ENCODE measurements around the gene SULT4A1.

DNA sequence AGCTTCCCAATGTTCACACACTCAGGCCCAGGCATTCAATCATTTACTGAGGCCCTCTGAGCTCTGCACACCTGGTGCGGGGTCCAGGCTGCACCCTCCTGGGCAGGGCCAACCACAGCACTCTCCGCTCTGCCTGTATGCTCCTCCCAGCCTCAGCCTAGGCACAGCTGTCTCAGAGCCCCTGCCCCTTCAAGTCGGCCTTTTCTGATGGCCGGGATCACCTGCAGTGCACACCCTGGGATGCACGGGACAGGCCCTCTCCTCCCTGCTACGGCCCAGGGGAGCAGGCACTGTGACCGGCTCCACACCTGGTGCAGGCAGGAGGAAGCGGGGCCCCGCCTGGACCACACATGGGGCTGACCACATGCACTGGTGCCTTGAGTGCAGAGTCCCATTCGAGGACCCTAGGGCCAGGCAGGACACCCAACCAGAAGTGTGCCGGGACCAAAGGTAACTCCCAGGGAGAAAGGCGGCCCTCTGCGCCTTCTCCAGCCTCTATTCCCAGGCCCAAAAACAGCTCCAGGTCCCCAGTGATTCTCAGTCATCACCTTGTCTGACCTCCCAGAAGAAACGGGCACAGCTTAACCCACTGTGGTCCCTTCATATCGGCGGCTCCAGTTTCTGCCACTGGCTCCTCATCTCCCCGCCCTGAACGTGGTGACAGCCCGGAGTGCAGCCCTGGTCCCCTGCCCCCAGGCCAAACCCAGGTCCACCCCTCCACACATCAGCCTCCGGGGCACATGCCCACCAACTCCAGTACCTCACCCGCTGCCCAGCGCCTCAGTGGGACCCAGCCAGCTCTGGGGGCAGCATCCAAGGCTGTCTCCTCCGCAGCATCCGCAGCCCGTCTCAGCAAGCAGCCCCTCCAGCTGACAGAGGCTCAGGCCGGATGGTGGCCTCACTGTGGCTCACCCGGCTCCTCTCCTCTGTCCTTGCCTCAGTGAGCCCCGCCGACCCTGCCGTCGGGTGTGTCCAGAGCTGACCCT is 17.5 kb downstream of the SULT4A1 start:
- TF ChIP-seq POLR2A (IDR thresholded peaks at IDR 0.05) = no peak
- TF ChIP-seq, protein P1, sequence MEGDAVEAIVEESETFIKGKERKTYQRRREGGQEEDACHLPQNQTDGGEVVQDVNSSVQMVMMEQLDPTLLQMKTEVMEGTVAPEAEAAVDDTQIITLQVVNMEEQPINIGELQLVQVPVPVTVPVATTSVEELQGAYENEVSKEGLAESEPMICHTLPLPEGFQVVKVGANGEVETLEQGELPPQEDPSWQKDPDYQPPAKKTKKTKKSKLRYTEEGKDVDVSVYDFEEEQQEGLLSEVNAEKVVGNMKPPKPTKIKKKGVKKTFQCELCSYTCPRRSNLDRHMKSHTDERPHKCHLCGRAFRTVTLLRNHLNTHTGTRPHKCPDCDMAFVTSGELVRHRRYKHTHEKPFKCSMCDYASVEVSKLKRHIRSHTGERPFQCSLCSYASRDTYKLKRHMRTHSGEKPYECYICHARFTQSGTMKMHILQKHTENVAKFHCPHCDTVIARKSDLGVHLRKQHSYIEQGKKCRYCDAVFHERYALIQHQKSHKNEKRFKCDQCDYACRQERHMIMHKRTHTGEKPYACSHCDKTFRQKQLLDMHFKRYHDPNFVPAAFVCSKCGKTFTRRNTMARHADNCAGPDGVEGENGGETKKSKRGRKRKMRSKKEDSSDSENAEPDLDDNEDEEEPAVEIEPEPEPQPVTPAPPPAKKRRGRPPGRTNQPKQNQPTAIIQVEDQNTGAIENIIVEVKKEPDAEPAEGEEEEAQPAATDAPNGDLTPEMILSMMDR (IDR thresholded peaks at IDR 0.05) = no peak
- TF ChIP-seq POLR2AphosphoS5 (IDR thresholded peaks at IDR 0.05) = no peak
- no peak for TF ChIP-seq EP300 (IDR thresholded peaks at IDR 0.05)
